ENCODE results near the gene USF1.
"Not testable (repeated sequence)": the region's sequence is repeated elsewhere in the genome, so short reads cannot be mapped to it uniquely, and the experiment has no call there.

The USF1 gene

DNA sequence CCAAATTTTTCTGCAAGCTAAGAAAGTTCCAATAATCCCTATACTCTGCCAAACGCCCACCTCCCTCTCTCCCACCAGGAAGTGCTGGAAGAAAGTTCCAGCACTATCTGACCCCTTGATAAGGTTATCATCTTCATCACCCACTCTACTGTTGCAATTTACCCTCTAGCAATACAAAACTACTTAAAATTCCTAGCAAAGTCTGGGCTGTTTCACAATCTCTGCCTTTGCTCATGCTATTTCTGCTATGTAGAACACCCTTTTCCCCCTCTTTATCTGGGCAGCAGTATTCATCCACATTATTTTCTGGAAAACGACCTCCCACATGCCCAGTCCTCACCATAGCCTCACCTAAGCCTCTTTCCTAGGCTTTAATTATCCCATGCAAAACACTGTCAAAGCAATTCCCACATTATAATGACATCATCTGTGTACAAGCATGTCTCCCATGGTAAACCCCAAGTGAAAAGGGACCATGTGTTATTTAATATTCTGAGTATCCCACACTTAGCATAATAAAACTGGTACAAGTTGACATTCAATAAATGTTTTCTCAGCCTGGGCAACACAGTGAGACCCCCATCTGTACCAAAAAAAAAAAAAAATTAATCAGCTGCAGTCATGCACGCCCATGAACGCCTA lies 36.8 kb downstream of the USF1 start:
- no peak overlapping the region for H3K4me3 ChIP-seq (ENCODE audit: low read length)
- TF ChIP-seq ZNF274 (IDR thresholded peaks at IDR 0.05; ENCODE audit: low read depth, low read length): no peak

DNA sequence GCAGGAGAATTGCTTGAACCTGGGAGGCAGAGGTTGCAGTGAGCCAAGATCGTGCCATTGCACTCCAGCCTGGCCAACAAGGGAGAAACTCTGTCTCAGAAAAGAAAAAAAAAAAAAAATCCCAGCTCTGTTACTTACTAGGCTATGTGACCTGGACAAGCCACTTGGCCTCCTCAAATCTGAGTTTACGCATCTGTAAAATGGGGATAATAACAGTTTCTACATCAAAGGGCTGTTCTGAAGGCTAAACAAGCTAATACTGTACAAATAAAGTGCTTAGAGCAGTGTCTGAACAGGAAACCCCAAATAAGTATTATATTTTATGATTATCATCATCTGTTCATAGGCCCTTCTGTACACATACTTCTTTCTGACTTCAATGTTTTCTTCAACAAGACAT lies 38.4 kb downstream of the USF1 start:
- TF ChIP-seq ZNF274 (IDR thresholded peaks at IDR 0.05; ENCODE audit: low read depth, low read length): no peak
- H3K4me3 ChIP-seq (ENCODE audit: low read length): no peak overlapping the region

DNA sequence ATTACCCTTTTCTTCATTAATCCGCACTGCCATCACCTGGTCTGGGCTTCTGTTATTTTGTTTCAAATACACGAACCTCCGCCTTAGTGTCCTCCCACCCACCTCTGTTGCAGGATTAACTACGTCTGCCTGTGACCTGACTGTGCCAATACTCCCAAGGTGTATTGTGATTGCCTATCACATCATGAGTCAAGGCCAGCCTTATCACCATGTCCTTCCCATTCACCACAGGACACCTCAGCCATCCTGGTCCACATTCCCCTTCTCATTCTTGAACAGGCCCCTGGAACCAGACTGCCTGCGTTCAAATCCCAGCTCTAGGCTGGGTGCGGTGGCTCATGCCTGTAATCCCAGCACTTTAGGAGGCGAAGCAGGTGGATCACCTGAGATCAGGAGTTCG lies 39.2 kb downstream of the USF1 start:
- H3K4me3 ChIP-seq (ENCODE audit: low read length): no peak overlapping the region
- no peak for TF ChIP-seq ZNF274 (IDR thresholded peaks at IDR 0.05; ENCODE audit: low read depth, low read length)

DNA sequence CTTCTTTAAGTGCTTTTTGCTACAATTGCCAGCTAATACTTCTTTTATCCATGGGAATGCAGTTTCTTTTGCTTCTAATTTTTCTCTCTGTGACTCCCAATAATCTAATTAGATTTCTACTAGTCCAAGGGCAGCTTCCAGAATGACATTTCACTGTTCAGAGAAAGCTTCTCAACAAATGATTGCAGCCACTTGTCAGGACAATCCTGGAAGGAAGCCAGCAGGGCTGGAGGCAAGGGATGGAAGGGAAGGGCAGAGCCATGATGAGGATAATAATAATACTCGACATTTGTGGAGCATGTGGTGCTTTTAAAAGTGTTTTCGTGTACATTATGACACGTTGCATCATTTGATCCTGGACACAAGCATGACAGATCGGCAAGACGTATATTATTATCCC lies 44.3 kb downstream of the USF1 start:
- no peak for TF ChIP-seq ZNF274 (IDR thresholded peaks at IDR 0.05; ENCODE audit: low read depth, low read length)
- no peak overlapping the region for H3K4me3 ChIP-seq (ENCODE audit: low read length)

DNA sequence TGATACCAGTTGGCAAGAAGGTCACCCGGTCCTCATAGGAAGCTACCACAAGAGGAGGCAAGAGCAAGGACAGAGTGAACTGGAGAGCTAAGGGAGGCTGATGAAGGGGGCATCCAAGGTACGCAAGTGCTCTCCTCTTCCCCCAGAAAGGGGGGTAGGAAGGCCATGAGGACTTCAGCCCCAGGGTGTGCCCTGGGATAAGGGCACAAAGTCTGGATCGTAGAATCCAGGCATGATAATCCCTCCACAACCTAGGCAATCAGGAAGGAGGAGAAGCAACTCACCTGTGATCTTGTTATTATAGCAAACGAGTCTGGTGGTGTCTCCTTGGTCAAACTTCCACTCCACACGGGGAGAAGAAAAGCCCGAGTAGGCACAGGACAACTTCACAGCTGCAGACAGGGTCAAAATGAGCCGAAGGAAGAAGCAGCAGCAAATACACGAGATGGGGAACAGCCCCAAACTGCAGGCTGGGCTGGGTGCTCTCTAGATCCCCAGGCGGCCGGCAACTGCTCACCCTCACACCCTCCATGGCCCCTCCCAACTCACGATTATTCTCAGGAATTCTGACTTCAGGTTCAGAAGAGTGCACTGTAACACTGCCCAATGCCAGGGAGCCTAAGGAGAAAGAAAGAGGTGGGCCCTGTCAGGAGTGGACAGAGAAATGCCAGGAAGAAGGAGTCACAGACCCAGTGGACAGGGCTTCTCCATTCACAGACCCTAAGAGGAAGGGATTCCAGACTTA lies 44.9 kb downstream of the USF1 start:
- TF ChIP-seq ZNF274 (IDR thresholded peaks at IDR 0.05; ENCODE audit: low read depth, low read length): no peak
- no peak overlapping the region for H3K4me3 ChIP-seq (ENCODE audit: low read length)

DNA sequence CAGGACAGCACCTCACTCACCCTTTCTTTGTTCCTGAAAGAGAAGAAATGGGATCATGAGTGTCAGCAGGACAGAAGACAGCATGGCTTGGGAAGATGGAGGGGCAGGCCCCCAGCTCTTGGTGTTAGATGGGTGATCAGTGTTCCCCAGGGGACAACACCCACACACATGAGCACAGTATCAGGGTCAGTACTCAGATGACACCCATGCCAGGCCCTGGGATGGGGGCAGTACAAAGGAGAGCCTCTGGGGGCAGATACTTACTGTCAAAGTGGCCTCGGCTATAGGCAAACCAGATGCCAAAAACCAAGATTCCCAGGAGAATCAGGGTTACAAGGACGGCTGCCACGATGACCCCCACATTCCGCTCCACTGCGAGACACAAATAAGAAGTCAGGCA lies 46.4 kb downstream of the USF1 start:
- H3K4me3 ChIP-seq (ENCODE audit: low read length): no peak overlapping the region
- TF ChIP-seq ZNF274 (IDR thresholded peaks at IDR 0.05; ENCODE audit: low read depth, low read length): no peak

DNA sequence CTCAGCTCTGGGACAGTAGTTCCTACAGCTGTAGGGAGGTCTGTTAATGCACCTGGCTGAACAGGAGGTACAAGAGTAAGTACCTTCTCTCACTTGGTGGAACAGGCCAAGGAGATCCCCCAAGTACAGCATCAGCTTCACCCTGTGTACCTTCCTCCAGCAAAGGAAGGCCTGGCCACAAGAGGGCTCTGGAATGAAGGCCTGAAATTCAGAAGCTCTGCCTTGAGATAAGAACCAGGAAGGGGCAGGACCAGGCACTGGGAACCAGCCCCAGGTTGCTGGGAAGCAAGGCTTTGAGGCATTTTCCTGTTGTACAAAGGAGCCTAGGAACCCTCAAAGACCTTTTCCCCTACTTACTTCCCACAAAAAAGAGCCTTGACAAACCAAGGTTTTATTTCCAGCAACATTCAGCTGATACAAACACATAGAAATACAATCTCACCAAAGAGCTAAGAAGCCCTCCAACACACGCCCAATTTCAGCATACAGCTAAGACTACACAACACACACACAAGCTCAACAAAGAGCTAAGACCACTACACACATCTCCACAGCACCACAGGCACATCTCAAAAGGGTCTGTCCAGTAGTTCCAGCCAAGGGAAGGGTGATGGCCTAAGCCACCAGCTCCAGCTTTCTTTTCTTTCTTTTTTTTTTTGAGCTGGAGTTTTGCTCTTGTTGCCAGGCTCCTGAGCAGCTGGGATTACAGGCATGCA lies 48.3 kb downstream of the USF1 start:
- no peak overlapping the region for H3K4me3 ChIP-seq (ENCODE audit: low read length)
- TF ChIP-seq ZNF274 (IDR thresholded peaks at IDR 0.05; ENCODE audit: low read depth, low read length): no peak

DNA sequence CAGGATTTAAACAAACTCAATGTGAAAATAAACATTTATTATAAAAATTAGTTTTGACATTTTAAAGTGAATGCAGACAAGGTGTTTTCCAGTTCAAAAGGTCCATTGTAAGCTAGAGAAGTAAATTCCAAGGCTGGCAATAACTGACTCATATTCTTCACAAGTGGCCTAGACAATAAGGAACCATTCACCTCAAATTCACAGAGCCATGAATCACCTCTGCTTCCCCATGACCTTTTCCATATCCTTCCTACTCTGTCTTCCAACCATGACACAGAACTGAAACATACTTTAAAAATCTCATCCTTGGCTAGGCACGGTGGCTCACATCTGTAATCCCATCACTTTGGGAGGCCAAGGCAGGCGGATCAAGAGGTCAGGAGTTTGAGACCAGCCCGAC lies 49.6 kb downstream of the USF1 start:
- H3K4me3 ChIP-seq (ENCODE audit: low read length): no peak overlapping the region
- no peak for TF ChIP-seq ZNF274 (IDR thresholded peaks at IDR 0.05; ENCODE audit: low read depth, low read length)

DNA sequence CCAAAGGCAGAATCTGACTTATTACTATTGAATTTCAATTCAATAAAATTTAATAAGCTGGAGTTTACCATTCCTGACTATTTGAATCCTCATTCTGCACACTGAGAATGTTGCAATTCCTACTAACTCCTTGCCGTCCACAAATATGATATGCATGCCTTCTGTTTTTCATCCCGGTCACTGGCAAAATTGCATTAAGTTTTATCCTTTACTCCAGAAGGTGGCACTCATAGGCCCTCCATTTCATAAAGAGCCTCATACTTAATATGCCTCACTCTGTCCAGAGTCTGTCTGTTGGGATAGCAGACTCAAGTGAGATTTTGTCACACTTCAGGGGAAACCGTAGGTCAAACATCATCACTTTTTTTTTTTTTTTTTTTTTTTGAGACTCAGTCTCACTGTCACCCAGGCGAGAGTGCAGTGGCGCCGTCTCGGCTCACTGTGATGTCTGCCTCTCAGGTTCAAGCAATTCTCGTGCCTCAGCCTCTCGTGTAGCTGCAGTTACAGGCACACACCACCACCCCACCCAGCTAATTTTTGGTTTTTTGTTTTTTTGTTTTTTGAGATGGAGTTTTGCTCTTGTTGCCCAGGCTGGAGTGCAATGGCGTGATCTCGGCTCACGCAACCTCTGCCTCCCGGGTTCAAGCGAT lies 52.1 kb downstream of the USF1 start:
- H3K4me3 ChIP-seq (ENCODE audit: low read length): no peak overlapping the region
- TF ChIP-seq ZNF274 (IDR thresholded peaks at IDR 0.05; ENCODE audit: low read depth, low read length): no peak

DNA sequence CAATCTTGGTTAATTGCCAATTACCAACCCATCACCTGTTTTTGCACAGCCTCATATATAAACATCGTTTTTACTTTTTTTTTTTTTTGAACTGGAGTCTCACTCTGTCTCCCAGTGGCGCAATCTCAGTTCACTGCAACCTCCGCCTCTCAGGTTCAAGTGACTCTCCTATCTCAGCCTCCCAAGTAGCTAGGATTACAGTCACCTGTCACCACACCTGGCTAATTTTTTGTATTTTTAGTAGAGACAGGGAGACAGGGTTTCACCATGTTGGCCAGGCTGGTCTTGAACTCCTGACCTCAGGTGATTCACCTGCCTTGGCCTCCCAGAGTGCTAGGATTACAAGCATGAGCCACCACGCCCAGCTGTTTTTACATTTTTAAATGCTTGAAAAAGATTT lies 53.7 kb downstream of the USF1 start:
- H3K4me3 ChIP-seq (ENCODE audit: low read length): not testable (repeated sequence)

All from GM08714 (cell line).